ENCODE measurements around the gene DUSP11. TPM values are rescaled to one million over a fixed set of nuclear protein-coding genes. Genes with fewer than 3 reads are reported as not detected.
A peak's percentile ranks its signal among the peaks of the same experiment; 100 is the strongest.

Gene DUSP11
- total RNA-seq, result 10 to 100 TPM; 28.8 to 49.9 (median 36.1) TPM

GRCh38 chr2:73779467-73780236 lies at the start of gene DUSP11:
DUSP11 (minus strand) TSS chr2:73780103; CDS start chr2:73779974, 129 bp downstream.
- Histone ChIP-seq H3K27ac (peak within 1 kb of the TSS; percentile 95 to 97), H3K27me3 (no peaks in the 10 kb centered on the region), H3K9me3 (no peaks in the 10 kb centered on the region), H3K4me1 (no peaks in the 10 kb centered on the region), H3K36me3 (no peaks in the 10 kb centered on the region), H3K4me3 (peak within 1 kb of the TSS; percentile 90 to 96 (median 93))
- peak; percentile 93 to 95 for DNase-seq (ENCODE audit: low spot score in 2 of 2)
- intact Hi-C loops (cut with DNase I; ENCODE audit: low total_unique reads), result no loop called here
- TF ChIP-seq POLR2A (IDR thresholded peaks at IDR 0.05) (peak; percentile 84), POLR2AphosphoS5 (IDR thresholded peaks at IDR 0.05) (peak in 2 of 3 donors; percentile 87 to 96), CTCF (IDR thresholded peaks at IDR 0.05) (peak; percentile 87 to 92 (median 90))

- Histone ChIP-seq H3K9me3 (no peaks in the 10 kb centered on the region), H3K36me3 (no peaks in the 10 kb centered on the region), H3K27me3 (no peaks in the 10 kb centered on the region), H3K27ac (peak within 1 kb of the TSS; percentile 96 to 97), H3K4me1 (no peaks in the 10 kb centered on the region), H3K4me3 (peak within 1 kb of the TSS; percentile 74 to 92 (median 77))
- TF ChIP-seq CTCF (IDR thresholded peaks at IDR 0.05), result no peak
- peak; percentile 54 to 94 (median 68) for TF ChIP-seq POLR2AphosphoS5 (IDR thresholded peaks at IDR 0.05)
- peak; percentile 79 for TF ChIP-seq POLR2A (IDR thresholded peaks at IDR 0.05)
- DNase-seq (ENCODE audit: low spot score in 2 of 2), result peak; percentile 97
- intact Hi-C loops (cut with DNase I; ENCODE audit: low total_unique reads), result no loop called here
Measured at GRCh38 chr2:73828818-73829570, 49.1 kb upstream of the DUSP11 start, which contains the start of gene STAMBP. STAMBP (plus strand) TSS chr2:73828961; CDS start chr2:73830857, 1,896 bp downstream.

- Histone ChIP-seq H3K4me3 (peak overlapping the region; percentile 74 to 92 (median 77)), H3K4me1 (no peaks in the 10 kb centered on the region), H3K9me3 (no peaks in the 10 kb centered on the region), H3K36me3 (no peaks in the 10 kb centered on the region), H3K27ac (peak overlapping the region; percentile 59 to 97), H3K27me3 (no peaks in the 10 kb centered on the region)
- intact Hi-C loops (cut with DNase I; ENCODE audit: low total_unique reads), result no loop called here
- DNase-seq (ENCODE audit: low spot score in 2 of 2), result no peak
- no peak for TF ChIP-seq POLR2A (IDR thresholded peaks at IDR 0.05)
- no peak for TF ChIP-seq CTCF (IDR thresholded peaks at IDR 0.05)
- TF ChIP-seq POLR2AphosphoS5 (IDR thresholded peaks at IDR 0.05), result no peak
Measured at GRCh38 chr2:73828389-73828817, 48.5 kb upstream of the DUSP11 start.

- intact Hi-C loops (cut with DNase I; ENCODE audit: low total_unique reads), result no loop called here
- H3K4me1 ChIP-seq, result no peaks in the 10 kb centered on the region
- H3K9me3 ChIP-seq, result no peaks in the 10 kb centered on the region
- no peak overlapping the region for H3K27ac ChIP-seq
- TF ChIP-seq POLR2AphosphoS5 (IDR thresholded peaks at IDR 0.05) (no peak), CTCF (IDR thresholded peaks at IDR 0.05) (no peak), POLR2A (IDR thresholded peaks at IDR 0.05) (no peak)
- no peaks in the 10 kb centered on the region for H3K27me3 ChIP-seq
- no peak for DNase-seq (ENCODE audit: low spot score in 2 of 2)
- H3K36me3 ChIP-seq, result no peaks in the 10 kb centered on the region
- peak overlapping the region in 2 of 3 donors; percentile 77 to 92 for H3K4me3 ChIP-seq
Measured at GRCh38 chr2:73827660-73828388, 47.9 kb upstream of the DUSP11 start.
